GM10248 (cell line): Measurements from ENCODE around the gene MKNK2.

Experiments
- CTCF ChIA-PET: fragments of 300-600 bp; sonication (Branson Sonifier 250); formaldehyde crosslinking; extraction: SDS; loops from one replicate; lab custom pipeline; 2021; ENCODE audit warnings: antibody characterized with exemption; lab: Yijun Ruan, JAX
- POLR2A ChIA-PET: fragments of 350-650 bp; sonication (Branson Sonifier 250); formaldehyde crosslinking; extraction: SDS; loops from one replicate; lab custom pipeline; 2020; ENCODE audit warnings: antibody characterized with exemption; lab: Yijun Ruan, JAX
- DNase-seq: peaks from one replicate; pipeline ENCODE4 v3.0.0; 2012; ENCODE audit errors: extremely low spot score
- TF ChIP-seq, protein P1 (sequence below): IDR thresholded peaks from 2 replicates; pipeline ENCODE4 v1.5.1; 2012; ENCODE audit warnings: mild to moderate bottlenecking, low read depth; ENCODE audit errors: extremely low read depth, missing control alignments, control extremely low read depth

The MKNK2 gene

DNA sequence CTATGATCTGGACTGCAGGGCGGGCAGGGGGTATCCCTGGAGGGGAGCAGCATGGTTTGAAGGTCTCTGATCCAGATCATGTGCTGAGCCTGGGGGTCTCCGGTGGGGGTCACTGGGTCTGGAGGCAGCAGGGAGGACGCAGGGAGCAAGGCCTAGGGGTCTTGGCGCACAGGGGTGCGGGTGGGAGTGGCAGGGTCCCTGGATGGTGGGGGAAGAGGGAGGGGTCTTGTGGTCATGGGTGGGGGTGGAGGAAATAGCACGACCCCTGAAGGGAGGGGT is 37.4 kb downstream of the MKNK2 start:
- TF ChIP-seq, protein P1, sequence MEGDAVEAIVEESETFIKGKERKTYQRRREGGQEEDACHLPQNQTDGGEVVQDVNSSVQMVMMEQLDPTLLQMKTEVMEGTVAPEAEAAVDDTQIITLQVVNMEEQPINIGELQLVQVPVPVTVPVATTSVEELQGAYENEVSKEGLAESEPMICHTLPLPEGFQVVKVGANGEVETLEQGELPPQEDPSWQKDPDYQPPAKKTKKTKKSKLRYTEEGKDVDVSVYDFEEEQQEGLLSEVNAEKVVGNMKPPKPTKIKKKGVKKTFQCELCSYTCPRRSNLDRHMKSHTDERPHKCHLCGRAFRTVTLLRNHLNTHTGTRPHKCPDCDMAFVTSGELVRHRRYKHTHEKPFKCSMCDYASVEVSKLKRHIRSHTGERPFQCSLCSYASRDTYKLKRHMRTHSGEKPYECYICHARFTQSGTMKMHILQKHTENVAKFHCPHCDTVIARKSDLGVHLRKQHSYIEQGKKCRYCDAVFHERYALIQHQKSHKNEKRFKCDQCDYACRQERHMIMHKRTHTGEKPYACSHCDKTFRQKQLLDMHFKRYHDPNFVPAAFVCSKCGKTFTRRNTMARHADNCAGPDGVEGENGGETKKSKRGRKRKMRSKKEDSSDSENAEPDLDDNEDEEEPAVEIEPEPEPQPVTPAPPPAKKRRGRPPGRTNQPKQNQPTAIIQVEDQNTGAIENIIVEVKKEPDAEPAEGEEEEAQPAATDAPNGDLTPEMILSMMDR, result no peak
- CTCF ChIA-PET, result no interaction called here
- POLR2A ChIA-PET, result no interaction called here
- DNase-seq, result no peak

DNA sequence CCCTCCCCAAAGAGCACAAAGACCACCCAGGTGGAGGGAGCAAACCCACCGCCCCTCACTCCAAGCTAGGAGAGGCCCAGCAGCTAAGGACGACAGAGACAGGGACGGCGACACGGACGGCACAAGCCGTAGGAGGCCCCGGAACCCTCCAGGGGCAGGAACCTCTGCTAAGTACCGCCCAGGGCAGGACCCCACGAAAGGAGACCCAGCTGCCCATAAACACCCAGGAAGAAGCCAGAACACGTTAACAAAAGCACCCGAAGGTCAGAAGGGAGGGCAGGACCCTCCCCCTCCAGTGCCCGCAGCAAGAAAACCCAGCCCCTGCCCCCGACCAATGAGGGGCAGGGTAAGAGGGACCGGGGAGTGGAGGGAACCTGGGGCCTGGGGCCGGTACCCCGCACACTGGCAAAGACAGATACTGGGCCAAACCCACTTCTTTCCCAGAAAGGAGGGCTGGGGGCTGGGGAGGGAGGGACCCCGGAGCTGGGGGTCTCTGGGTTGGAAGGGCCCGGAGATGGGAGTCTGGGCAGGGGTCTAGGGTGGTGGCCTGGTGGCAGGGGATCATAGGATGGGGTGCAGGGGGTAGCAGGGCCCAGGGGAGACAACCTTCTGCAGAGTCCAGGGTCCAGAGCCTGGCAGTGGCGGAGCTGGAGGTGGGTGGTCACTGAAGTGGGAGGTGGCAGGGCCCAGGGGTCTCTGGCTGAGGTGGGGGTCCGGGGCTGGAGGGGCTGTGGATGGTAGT is 37.9 kb downstream of the MKNK2 start:
- CTCF ChIA-PET, result no interaction called here
- TF ChIP-seq, protein P1, result no peak
- DNase-seq, result no peak
- POLR2A ChIA-PET, result no interaction called here

DNA sequence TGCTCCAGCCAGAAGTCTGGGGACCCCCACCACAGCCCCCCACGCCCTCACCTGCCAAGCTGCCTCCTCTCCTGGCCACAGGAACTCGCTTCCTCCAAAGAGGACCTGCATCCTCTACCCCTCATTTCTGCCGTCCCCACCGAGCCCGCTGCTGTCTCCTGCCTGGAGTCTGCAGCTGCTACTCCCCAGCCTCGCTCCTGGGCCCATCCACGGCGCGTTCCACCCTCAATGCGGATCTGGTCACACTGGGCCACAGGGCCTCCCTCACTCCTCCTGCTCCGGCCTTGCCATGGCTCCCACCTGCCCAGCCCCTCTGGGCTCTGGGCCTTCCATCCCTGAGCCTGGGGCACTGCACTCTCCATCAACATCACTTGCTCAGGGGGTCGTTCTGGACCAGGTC is 39.9 kb downstream of the MKNK2 start:
- POLR2A ChIA-PET, result no interaction called here
- TF ChIP-seq, protein P1, result no peak
- no peak for DNase-seq
- CTCF ChIA-PET, result no interaction called here

DNA sequence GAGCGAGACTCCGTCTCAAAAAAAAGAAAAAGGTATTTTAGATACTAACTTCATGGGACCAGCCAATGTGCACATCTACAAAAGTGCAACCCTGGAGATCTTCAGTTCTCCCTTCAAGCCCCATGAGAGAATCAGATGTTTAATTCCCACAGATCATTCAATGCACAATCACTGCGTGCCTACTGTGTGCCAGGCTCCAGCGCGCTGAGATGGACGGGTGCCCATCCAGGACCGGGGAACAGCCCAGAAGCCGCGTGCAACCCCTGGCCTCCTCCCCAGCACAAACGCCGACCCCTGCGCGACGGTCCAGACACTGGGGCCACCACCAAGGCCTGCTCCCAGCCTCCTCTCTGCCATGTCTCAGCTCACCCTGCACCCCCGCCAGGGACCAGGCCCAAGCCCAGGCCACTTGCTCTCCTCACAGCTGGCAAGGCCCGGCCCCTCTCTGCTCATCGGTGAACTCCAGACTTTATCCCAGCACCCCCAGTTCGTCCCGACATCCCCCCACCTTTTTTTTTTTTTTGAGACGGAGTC is 40.8 kb downstream of the MKNK2 start:
- ChIA-PET CTCF (interaction anchor here (1.8 kb wide), 1 partner anchor 9 kb away, joined by 6 read pairs; no protein-coding TSS in a partner anchor), POLR2A (no interaction called here)
- no peak for DNase-seq
- TF ChIP-seq, protein P1, result no peak

DNA sequence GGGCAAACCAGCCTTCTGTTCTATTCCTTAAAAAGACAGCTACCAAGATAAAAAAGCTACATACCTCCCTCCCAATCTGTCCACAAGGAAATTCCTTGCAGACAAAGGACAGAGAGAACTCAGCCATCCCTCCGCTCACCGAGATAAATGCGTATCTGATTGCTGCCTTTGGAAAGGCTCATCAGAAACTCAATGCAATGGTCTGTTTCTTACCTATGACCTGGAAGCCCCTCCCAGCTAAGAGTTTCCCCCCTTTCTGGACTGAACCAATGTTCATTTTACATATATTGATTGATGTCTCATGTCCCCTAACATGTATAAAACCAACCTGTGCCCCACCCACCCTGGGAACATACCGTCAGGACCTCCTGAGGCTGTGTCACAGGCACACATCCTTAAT is 47.2 kb downstream of the MKNK2 start:
- DNase-seq, result no peak
- TF ChIP-seq, protein P1, result no peak
- CTCF ChIA-PET, result interaction anchor here (0.9 kb wide), 1 partner anchor 16 kb away, joined by 4 read pairs; no protein-coding TSS in a partner anchor
- POLR2A ChIA-PET, result no interaction called here

DNA sequence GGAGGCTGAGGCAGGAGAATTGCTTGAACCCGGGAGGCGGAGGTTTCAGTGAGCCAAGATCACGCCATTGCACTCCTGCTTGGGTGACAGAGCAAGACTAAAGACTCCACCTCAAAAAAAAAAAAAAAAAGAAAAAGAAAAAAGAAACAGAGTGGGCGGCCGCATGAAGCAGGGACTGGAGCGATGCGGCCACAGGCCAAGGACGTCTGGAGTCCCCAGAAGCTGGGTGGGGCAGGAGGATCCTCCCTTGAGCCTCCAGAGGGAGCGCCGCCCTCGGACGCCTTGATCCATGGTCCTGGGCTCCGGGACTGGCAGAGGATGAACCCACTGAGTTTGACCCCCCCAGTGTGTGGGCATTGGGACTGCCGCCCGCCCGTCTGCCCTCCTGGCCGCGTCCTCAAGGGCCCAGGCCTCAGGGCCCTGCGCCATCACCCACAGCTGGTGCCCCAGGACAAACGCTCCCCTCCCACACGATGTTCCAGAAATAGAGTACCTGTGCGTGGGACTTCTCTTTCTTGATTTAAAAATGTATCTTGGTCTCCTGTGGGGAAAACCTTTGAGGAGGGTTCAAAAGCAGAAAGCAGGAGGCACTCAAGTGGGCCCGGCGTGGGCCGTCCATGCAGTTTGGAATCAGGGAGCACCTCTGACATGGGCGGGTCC is 51.1 kb downstream of the MKNK2 start:
- DNase-seq, result peak; percentile 58
- ChIA-PET POLR2A (interaction anchor here (0.6 kb wide), 1 partner anchor 476 kb away, joined by 3 read pairs; no protein-coding TSS in a partner anchor), CTCF (no interaction called here)
- TF ChIP-seq, protein P1, result no peak
